B cell (primary cell): Measurements from ENCODE around the gene TEX101. TPM values are rescaled to one million over a fixed set of nuclear protein-coding genes. Genes with fewer than 3 reads are reported as not detected.

Experiments
- ATAC-seq: fragments of 200-7000 bp; cut with Tn5 transposase; one replicate; pipeline ENCODE4 v1.10.0; 2021; ENCODE audit warnings: low read depth, mild to moderate bottlenecking, moderate number of reproducible peaks, moderate library complexity
- CTCF ChIA-PET: fragments of 350-600 bp; sonication (Branson Sonifier 250); formaldehyde crosslinking; loops from one replicate; lab custom pipeline; 2021; ENCODE audit warnings: antibody characterized with exemption, inconsistent platforms; lab: Charles Lee
- POLR2A ChIA-PET: fragments of 350-600 bp; sonication (Branson Sonifier 250); formaldehyde crosslinking; loops from one replicate; lab custom pipeline; 2021; ENCODE audit warnings: antibody characterized with exemption; lab: Charles Lee
- DNase-seq: peaks from one replicate; pipeline ENCODE4 v3.0.0; 2013
- H2AFZ ChIP-seq: 2 replicates; pipeline ENCODE4 v1.6.1; 2012; ENCODE audit warnings: mild to moderate bottlenecking, low read depth, low read length; ENCODE audit not compliant: insufficient read depth, poor library complexity, severe bottlenecking
- H3K27ac ChIP-seq, 2 donors: 1 replicate in 1 of 2; 2 replicates in 1 of 2; pipeline ENCODE4 v1.5.1; 2012 to 2013; ENCODE audit warnings: low read length in 2 of 2, mild to moderate bottlenecking in 2 of 2, moderate library complexity in 1 of 2
- H3K27me3 ChIP-seq, 4 experiments: fragments of 200-600 bp in 1 of 4; sonication (generic) in 1 of 4; replicated peaks in 1 of 4; 1 replicate in 2 of 4; 2 replicates in 2 of 4; pipeline versions ENCODE4 v1.6.1 to v1.7.0; 2013 to 2016; ENCODE audit warnings: low read length in 3 of 4, mild to moderate bottlenecking in 2 of 4, mixed read lengths in 1 of 4, moderate library complexity in 1 of 4; ENCODE audit not compliant: insufficient read depth in 4 of 4, control insufficient read depth in 3 of 4; ENCODE audit errors: control extremely low read depth in 1 of 4
- H3K36me3 ChIP-seq, 2 experiments: replicated peaks in 1 of 2; 1 replicate in 1 of 2; 2 replicates in 1 of 2; pipeline versions ENCODE4 v1.6.1 to v1.7.1; 2013; ENCODE audit warnings: low read length in 1 of 2; ENCODE audit not compliant: insufficient read depth in 2 of 2, control insufficient read depth in 1 of 2; ENCODE audit errors: control extremely low read depth in 1 of 2, extremely low read depth in 1 of 2
- H3K4me1 ChIP-seq, 2 donors: fragments of 200-600 bp in 1 of 2; sonication (generic) in 1 of 2; 1 replicate in 1 of 2; 2 replicates in 1 of 2; pipeline versions ENCODE4 v1.5.1 to v1.6.1; 2013 to 2017; ENCODE audit warnings: low read length in 2 of 2; ENCODE audit not compliant: control insufficient read depth in 2 of 2, insufficient read depth in 2 of 2
- H3K4me2 ChIP-seq: replicated peaks from 2 replicates; pipeline ENCODE3; 2012; ENCODE audit warnings: mild to moderate bottlenecking, low read depth, low read length; ENCODE audit not compliant: poor library complexity, severe bottlenecking
- H3K4me3 ChIP-seq, 5 experiments: fragments of 200-600 bp in 1 of 5; sonication (generic) in 1 of 5; 1 replicate in 3 of 5; 2 replicates in 2 of 5; pipeline versions ENCODE4 v1.5.1 to v1.7.0; 2011 to 2016; ENCODE audit warnings: low read length in 4 of 5, mild to moderate bottlenecking in 4 of 5, low read depth in 2 of 5, control low read depth in 1 of 5, moderate library complexity in 1 of 5; ENCODE audit not compliant: insufficient read depth in 1 of 5; ENCODE audit errors: control extremely low read depth in 1 of 5, extremely low read depth in 1 of 5
- H3K79me2 ChIP-seq: fragments of 200-600 bp; sonication (generic); one replicate; pipeline ENCODE4 v1.6.0; 2016; ENCODE audit warnings: low read length; ENCODE audit not compliant: control insufficient read depth, insufficient read depth
- H3K9ac ChIP-seq: fragments of 200-600 bp; sonication (generic); 2 replicates; pipeline ENCODE4 v1.6.1; 2017; ENCODE audit warnings: mild to moderate bottlenecking, low read length, moderate library complexity
- H3K9me3 ChIP-seq, 3 donors: one replicate each; pipeline versions ENCODE4 v1.6.1 to v1.7.1; 2013; ENCODE audit warnings: low read length in 2 of 3; ENCODE audit not compliant: control insufficient read depth in 2 of 3, insufficient read depth in 1 of 3; ENCODE audit errors: control extremely low read depth in 1 of 3
- H4K20me1 ChIP-seq: 2 replicates; pipeline ENCODE4 v1.6.0; 2012; ENCODE audit warnings: mild to moderate bottlenecking, low read length; ENCODE audit not compliant: insufficient read depth, control insufficient read depth, poor library complexity, severe bottlenecking
- H3K27ac Mint-ChIP-seq: one replicate; pipeline ENCODE4 v1.8.0; 2021; ENCODE audit warnings: mixed read lengths
- H3K27me3 Mint-ChIP-seq: one replicate; pipeline ENCODE4 v1.8.0; 2021; ENCODE audit warnings: mixed read lengths
- H3K4me1 Mint-ChIP-seq: one replicate; pipeline ENCODE4 v1.8.0; 2021; ENCODE audit warnings: mixed read lengths
- H3K4me3 Mint-ChIP-seq: one replicate; pipeline ENCODE4 v1.8.0; 2021; ENCODE audit warnings: mixed read lengths
- H3K9me3 Mint-ChIP-seq: one replicate; pipeline ENCODE4 v1.8.0; 2022; ENCODE audit warnings: mixed read lengths; ENCODE audit not compliant: insufficient read depth
- EZH2 ChIP-seq: IDR thresholded peaks from 2 replicates; pipeline ENCODE4 v1.6.1; 2012; ENCODE audit warnings: borderline replicate concordance, low read depth, mild to moderate bottlenecking, moderate library complexity, low read length; ENCODE audit not compliant: insufficient read depth, poor library complexity, severe bottlenecking
- WGBS: methylation state at CpG from one replicate; pipeline ENCODE4 v1.1.5; 2013; ENCODE audit warnings: missing lambda C conversion rate; ENCODE audit not compliant: insufficient coverage; 5-methylcytosine and 5-hydroxymethylcytosine counted together
- intact Hi-C: fragments of 100-400 bp; cut with micrococcal nuclease; formaldehyde crosslinking; loops from one replicate; pipeline ENCODE4 v1.10.0; 2022
- polyA plus RNA-seq: library from polyadenylated mRNA; depleted of rRNA; stranded (reverse); fragments of >200 nt; gene quantifications from 2 replicates; pipeline ENCODE4 v1.2.3, GENCODE V29; 2012
- total RNA-seq, 2 donors: library from RNA; stranded (reverse); fragments of 120-200 nt in 1 of 2; gene quantifications; 1 replicate in 1 of 2; 2 replicates in 1 of 2; pipeline versions ENCODE4 v1.2.3 to v1.2.4, GENCODE V29; 2013 to 2022
- TF ChIP-seq, protein P1 (sequence below): fragments of 200-600 bp; IDR thresholded peaks from one replicate; pipeline ENCODE4 v1.8.0; 2022; ENCODE audit warnings: antibody characterized with exemption, mild to moderate bottlenecking

TEX101 gene
- total and polyA plus RNA-seq, 2 donors (not counting 1 experiment from before 2014, with no cell fraction given): not detected

DNA sequence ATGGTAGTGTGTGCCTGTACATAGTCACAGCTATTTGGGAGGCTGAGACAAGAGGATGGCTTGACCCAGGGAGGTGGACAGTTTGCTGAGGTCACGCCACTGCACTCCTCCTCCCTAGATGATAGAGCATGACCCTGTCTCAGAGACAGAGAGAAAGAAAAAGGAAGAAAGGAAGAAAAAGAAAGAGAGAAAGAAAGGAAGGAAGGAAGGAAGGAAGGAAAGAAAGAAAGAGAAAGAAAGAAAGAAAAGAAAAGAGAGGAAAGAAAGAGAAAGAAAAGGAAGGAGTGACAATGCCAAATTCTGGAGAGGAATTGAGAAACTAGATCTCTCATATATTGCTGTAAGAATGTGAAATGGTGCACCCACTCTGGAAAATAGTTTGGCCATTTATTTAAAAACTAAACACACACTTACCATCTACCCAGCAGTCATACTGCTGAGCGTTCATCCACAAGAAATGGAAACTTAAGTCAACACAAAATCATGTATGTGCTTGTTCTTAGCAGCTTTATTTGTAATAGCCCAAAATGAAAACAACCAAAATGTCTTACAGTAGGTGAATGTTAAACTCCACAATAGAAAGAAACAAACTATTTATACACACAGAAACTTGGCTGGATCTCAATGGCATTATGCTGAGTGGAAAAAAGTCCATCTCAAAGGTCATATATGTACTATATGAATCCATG, 7.5 kb downstream of the TEX101 start:
- H3K4me3 Mint-ChIP-seq: no peak overlapping the region
- ChIA-PET CTCF (no interaction called here), POLR2A (no interaction called here)
- no peak overlapping the region for H3K4me3 ChIP-seq
- H3K9me3 ChIP-seq: no peaks in the 10 kb centered on the region
- H3K4me1 Mint-ChIP-seq: peaks cover 5% of the 10 kb centered on the region
- H3K9ac ChIP-seq: no peak overlapping the region
- no peaks in the 10 kb centered on the region for H3K9me3 Mint-ChIP-seq
- no peak overlapping the region for H3K27ac Mint-ChIP-seq
- DNase-seq: no peak
- H3K27me3 ChIP-seq: peaks cover 0 to 4% (median 0%) of the 10 kb centered on the region in 4 experiments
- H3K27me3 Mint-ChIP-seq: peaks cover 24% of the 10 kb centered on the region
- no peak overlapping the region for H2AFZ ChIP-seq
- intact Hi-C loops: no loop called here
- no peak for TF ChIP-seq EZH2
- TF ChIP-seq, protein P1, sequence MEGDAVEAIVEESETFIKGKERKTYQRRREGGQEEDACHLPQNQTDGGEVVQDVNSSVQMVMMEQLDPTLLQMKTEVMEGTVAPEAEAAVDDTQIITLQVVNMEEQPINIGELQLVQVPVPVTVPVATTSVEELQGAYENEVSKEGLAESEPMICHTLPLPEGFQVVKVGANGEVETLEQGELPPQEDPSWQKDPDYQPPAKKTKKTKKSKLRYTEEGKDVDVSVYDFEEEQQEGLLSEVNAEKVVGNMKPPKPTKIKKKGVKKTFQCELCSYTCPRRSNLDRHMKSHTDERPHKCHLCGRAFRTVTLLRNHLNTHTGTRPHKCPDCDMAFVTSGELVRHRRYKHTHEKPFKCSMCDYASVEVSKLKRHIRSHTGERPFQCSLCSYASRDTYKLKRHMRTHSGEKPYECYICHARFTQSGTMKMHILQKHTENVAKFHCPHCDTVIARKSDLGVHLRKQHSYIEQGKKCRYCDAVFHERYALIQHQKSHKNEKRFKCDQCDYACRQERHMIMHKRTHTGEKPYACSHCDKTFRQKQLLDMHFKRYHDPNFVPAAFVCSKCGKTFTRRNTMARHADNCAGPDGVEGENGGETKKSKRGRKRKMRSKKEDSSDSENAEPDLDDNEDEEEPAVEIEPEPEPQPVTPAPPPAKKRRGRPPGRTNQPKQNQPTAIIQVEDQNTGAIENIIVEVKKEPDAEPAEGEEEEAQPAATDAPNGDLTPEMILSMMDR: no peak
- no peak for ATAC-seq
- no peaks in the 10 kb centered on the region for H4K20me1 ChIP-seq
- H3K36me3 ChIP-seq: no peaks in the 10 kb centered on the region
- H3K4me2 ChIP-seq: no peak overlapping the region
- H3K4me1 ChIP-seq: peaks cover 0 to 4% of the 10 kb centered on the region in 2 donors
- no peak overlapping the region for H3K27ac ChIP-seq
- WGBS: no CpG with 5 or more reads among the region's 2 CpGs
- H3K79me2 ChIP-seq: no peaks in the 10 kb centered on the region

- H3K4me1 ChIP-seq: peaks cover 0 to 4% of the 10 kb centered on the region in 2 donors
- no peaks in the 10 kb centered on the region for H4K20me1 ChIP-seq
- DNase-seq (no peak), ATAC-seq (no peak)
- no peak overlapping the region for H3K4me3 ChIP-seq
- H3K9me3 ChIP-seq: no peaks in the 10 kb centered on the region
- H3K9me3 Mint-ChIP-seq: no peaks in the 10 kb centered on the region
- intact Hi-C loops: no loop called here
- no CpG with 5 or more reads among the region's 1 CpG for WGBS
- no peak overlapping the region for H3K4me3 Mint-ChIP-seq
- H3K27ac Mint-ChIP-seq: no peak overlapping the region
- no peaks in the 10 kb centered on the region for H3K79me2 ChIP-seq
- H3K36me3 ChIP-seq: no peaks in the 10 kb centered on the region
- no peak overlapping the region for H2AFZ ChIP-seq
- peaks cover 5% of the 10 kb centered on the region for H3K4me1 Mint-ChIP-seq
- H3K4me2 ChIP-seq: no peak overlapping the region
- no peak overlapping the region for H3K27ac ChIP-seq
- POLR2A ChIA-PET: no interaction called here
- H3K9ac ChIP-seq: no peak overlapping the region
- CTCF ChIA-PET: interaction anchor here (1.8 kb wide), 1 partner anchor 9 kb away, joined by 5 read pairs; no protein-coding TSS in a partner anchor
- peaks cover 0 to 4% (median 0%) of the 10 kb centered on the region in 4 experiments for H3K27me3 ChIP-seq
- peaks cover 24% of the 10 kb centered on the region for H3K27me3 Mint-ChIP-seq
- TF ChIP-seq EZH2: no peak
- TF ChIP-seq, protein P1: no peak
Measured at GRCh38 chr19:43422689-43423066, 8.0 kb downstream of the TEX101 start.
